K562 (cell line): ENCODE data around the gene AMZ1. TPM values are rescaled to one million over a fixed set of nuclear protein-coding genes. Genes with fewer than 3 reads are reported as not detected.

Source experiments
- ATAC-seq: fragments of 200-7000 bp; cut with Tn5 transposase; 3 replicates; pipeline ENCODE4 v1.9.1; 2020; ENCODE audit warnings: moderate library complexity
- BruUV-seq: library from RNA; stranded (reverse); fragments of 400-500 nt; replicated peaks from 2 replicates; lab custom pipeline; 2021; lab: Mats Ljungman, UMichigan
- CTCF ChIA-PET: fragments of 300-600 bp; formaldehyde crosslinking; extraction: SDS; loops from one replicate; lab custom pipeline; 2021; ENCODE audit warnings: low intra/inter-chr PET ratio; lab: Yijun Ruan, JAX
- POLR2A ChIA-PET: fragments of 300-600, 350-650 bp; sonication (Branson Sonifier 250); formaldehyde crosslinking; extraction: SDS; loops from one replicate; lab custom pipeline; 2021; ENCODE audit warnings: antibody characterized with exemption, inconsistent platforms; lab: Yijun Ruan, JAX
- DNase-seq, 4 experiments: peaks; one replicate each; pipeline versions ENCODE4 v3.0.0 to v3.0.0-alpha.2; 2011 to 2018; ENCODE audit warnings: low spot score in 3 of 4, mixed read lengths in 3 of 4; ENCODE audit errors: extremely low read depth in 1 of 4
- FAIRE-seq: peaks from 2 replicates; lab custom pipeline; 2011; peaks lifted over from hg19 to GRCh38; lab: Jason Lieb, UNC
- H2AFZ ChIP-seq: 2 replicates; pipeline ENCODE4 v1.6.0; 2011; ENCODE audit warnings: low read depth, low read length, control low read depth, inconsistent platforms
- H3K27ac ChIP-seq: fragments of 200-600 bp; 3 replicates; pipeline ENCODE4 v1.8.0; 2011; ENCODE audit warnings: low read depth, mild to moderate bottlenecking, control low read depth, inconsistent platforms, low read length, moderate library complexity, mixed read lengths; ENCODE audit errors: extremely low read depth
- H3K27me3 ChIP-seq, 2 experiments: fragments of 300-600 bp in 1 of 2; 2 replicates in 1 of 2; 3 replicates in 1 of 2; pipeline versions ENCODE4 v1.6.0 to v1.8.0; 2011; ENCODE audit warnings: inconsistent platforms in 2 of 2, low read length in 2 of 2, mild to moderate bottlenecking in 1 of 2, mixed read lengths in 1 of 2, moderate library complexity in 1 of 2; ENCODE audit not compliant: control insufficient read depth in 2 of 2, insufficient read depth in 2 of 2
- H3K36me3 ChIP-seq: fragments of 300-600 bp; 3 replicates; pipeline ENCODE4 v1.8.0; 2011; ENCODE audit warnings: mild to moderate bottlenecking, low read length, inconsistent platforms; ENCODE audit not compliant: control insufficient read depth, insufficient read depth
- H3K4me1 ChIP-seq, 2 experiments: fragments of 200-600 bp in 1 of 2; replicated peaks in 1 of 2; 2 replicates in 1 of 2; 3 replicates in 1 of 2; pipeline versions ENCODE4 v1.5.1 to v1.8.0; 2011; ENCODE audit warnings: inconsistent platforms in 2 of 2, low read length in 2 of 2, mild to moderate bottlenecking in 1 of 2, mixed read lengths in 1 of 2, moderate library complexity in 1 of 2; ENCODE audit not compliant: control insufficient read depth in 2 of 2, insufficient read depth in 2 of 2
- H3K4me2 ChIP-seq: 2 replicates; pipeline ENCODE4 v1.6.1; 2011; ENCODE audit warnings: low read length, control low read depth, inconsistent platforms, mixed read lengths; ENCODE audit not compliant: insufficient read depth
- H3K4me3 ChIP-seq: fragments of 200-600 bp; sonication (generic), shearing (Covaris generic); 2 replicates; pipeline ENCODE4 v1.5.1; 2016; ENCODE audit warnings: control low read depth, inconsistent platforms
- H3K79me2 ChIP-seq: fragments of 200-600 bp; 3 replicates; pipeline ENCODE4 v1.8.0; 2011; ENCODE audit warnings: low read length, inconsistent platforms; ENCODE audit not compliant: control insufficient read depth, insufficient read depth
- H3K9ac ChIP-seq, 2 experiments: 2 replicates each; pipeline versions ENCODE4 v1.6.0 to v1.6.1; 2011; ENCODE audit warnings: low read depth in 2 of 2, low read length in 2 of 2, control low read depth in 1 of 2, inconsistent platforms in 1 of 2, mild to moderate bottlenecking in 1 of 2, mixed read lengths in 1 of 2; ENCODE audit not compliant: insufficient read depth in 1 of 2
- H3K9me1 ChIP-seq: one replicate; pipeline ENCODE4 v1.6.0; 2011; ENCODE audit warnings: inconsistent platforms, mild to moderate bottlenecking, low read length, moderate library complexity; ENCODE audit not compliant: control insufficient read depth, insufficient read depth
- H3K9me3 ChIP-seq: replicated peaks from 2 replicates; pipeline ENCODE4 v1.5.1; 2011; ENCODE audit warnings: low read depth, low read length, inconsistent platforms; ENCODE audit not compliant: control insufficient read depth, insufficient read depth
- H4K20me1 ChIP-seq: replicated peaks from 2 replicates; pipeline ENCODE4 v1.6.1; 2011; ENCODE audit warnings: low read length, inconsistent platforms, mixed read lengths; ENCODE audit not compliant: control insufficient read depth, insufficient read depth
- EGR1 ChIP-seq: fragments of 450-650 bp; conservative IDR thresholded peaks from 2 replicates; pipeline ENCODE4 v1.6.1; 2017; ENCODE audit warnings: mild to moderate bottlenecking
- HMGXB4 ChIP-seq: sonication (generic); formaldehyde crosslinking; IDR thresholded peaks from 2 replicates; pipeline ENCODE4 v1.8.1; 2023; ENCODE audit warnings: mild to moderate bottlenecking, missing genetic modification reagents
- HSF4 ChIP-seq: fragments of 250-450 bp; sonication (Bioruptor Pico); IDR thresholded peaks from 2 replicates; pipeline ENCODE4 v2.1.2; 2022; ENCODE audit warnings: mild to moderate bottlenecking, moderate library complexity, borderline replicate concordance
- NEUROD1 ChIP-seq: fragments of 150-350 bp; IDR thresholded peaks from 2 replicates; pipeline ENCODE4 v1.6.1; 2014; ENCODE audit warnings: borderline replicate concordance, low read length, low read depth; ENCODE audit not compliant: partially characterized antibody
- PHB2 ChIP-seq: fragments of 450-650 bp; IDR thresholded peaks from 2 replicates; pipeline ENCODE4 v1.6.1; 2017; ENCODE audit warnings: low read depth
- PHF8 ChIP-seq: fragments of 200-600 bp; sonication (generic); IDR thresholded peaks from 2 replicates; pipeline ENCODE4 v1.6.1; 2012; ENCODE audit warnings: mixed run types, mild to moderate bottlenecking, inconsistent platforms, low read length, moderate library complexity, borderline replicate concordance
- POLR2G ChIP-seq: fragments of 200-400 bp; formaldehyde crosslinking; IDR thresholded peaks from 2 replicates; pipeline ENCODE4 v1.6.1; 2017; ENCODE audit warnings: low read depth, mild to moderate bottlenecking, antibody characterized with exemption, low read length, moderate library complexity
- VEZF1 ChIP-seq: fragments of 200-800 bp; sonication (Bioruptor generic); IDR thresholded peaks from 2 replicates; pipeline ENCODE4 v1.6.1; 2017; ENCODE audit warnings: missing genetic modification characterization, missing compliant biosample characterization
- ZBTB33 ChIP-seq: sonication (generic); formaldehyde crosslinking; IDR thresholded peaks from 2 replicates; pipeline ENCODE4 v1.8.1; 2023; ENCODE audit warnings: mild to moderate bottlenecking, missing genetic modification reagents
- ZNF12 ChIP-seq: sonication (generic); formaldehyde crosslinking; IDR thresholded peaks from 2 replicates; pipeline ENCODE4 v1.4.0; 2020; ENCODE audit warnings: mild to moderate bottlenecking, missing genetic modification reagents
- ZNF384 ChIP-seq: IDR thresholded peaks from 2 replicates; pipeline ENCODE4 v1.6.1; 2012; ENCODE audit warnings: low read depth, low read length, improper control_type of control experiment
- WGBS: fragments of 100-300 bp; shearing (Covaris generic); methylation state at CpG from one replicate; pipeline ENCODE4 v1.1.6; 2016; ENCODE audit warnings: low coverage, mixed read lengths; ENCODE audit not compliant: insufficient coverage; ENCODE audit errors: missing lambda C conversion rate; 5-methylcytosine and 5-hydroxymethylcytosine counted together
- in situ Hi-C: fragments of 300-500 bp; cut with MboI; formaldehyde crosslinking; loops from 4 replicates; pipeline ENCODE4 v1.15.0; 2018; ENCODE audit warnings: inconsistent platforms, mixed read lengths
- intact Hi-C: fragments of 100-400 bp; cut with micrococcal nuclease; formaldehyde crosslinking; loops from 2 replicates; pipeline ENCODE4 v1.14.2; 2022
- polyA plus RNA-seq, 8 experiments: library from polyadenylated mRNA; depleted of rRNA in 4 of 8; stranded (reverse) in 5 of 8; unstranded in 3 of 8; fragments of >200 nt; fragmentation: Nextera tagmentation in 2 of 8; fragmentation: Illumina TruSeq in 1 of 8; extraction: Ambion mirVana in 2 of 8; extraction: Trizol in 1 of 8; gene quantifications; 2 replicates each; pipeline versions ENCODE4 v1.2.1 to v1.2.3, GENCODE V29; 2011 to 2014; ENCODE audit warnings: inconsistent platforms in 1 of 8, missing spikeins in 1 of 8
- total RNA-seq, 7 experiments: library from RNA; depleted of rRNA in 6 of 7; stranded (reverse); fragments of >200 nt in 6 of 7; fragmentation: Illumina TruSeq in 2 of 7; extraction: Trizol in 2 of 7; gene quantifications; 2 replicates each; pipeline versions ENCODE4 v1.2.1 to v1.2.3, GENCODE V29; 2011 to 2021; ENCODE audit warnings: low replicate concordance in 1 of 7

Gene AMZ1
- total and polyA plus RNA-seq, 9 of the 15 experiments (the other 6 are each of a cell fraction or from before 2014, with no cell fraction given) = not detected

GRCh38 chr7:2665359-2665791 lies 22.6 kb upstream of the AMZ1 start:
- ATAC-seq = no peak
- BruUV-seq = no TSS peak
- no peak for TF ChIP-seq ZNF12 (CRISPR knock-in tag)
- no peak for TF ChIP-seq PHB2
- TF ChIP-seq HSF4 (CRISPR knock-in tag) = no peak
- TF ChIP-seq NEUROD1 = no peak
- TF ChIP-seq EGR1 = peak; percentile 36; the same call in 1 of the 2 replicates
- TF ChIP-seq ZNF384 = no peak
- TF ChIP-seq POLR2G = 0 out of 2 replicates have a peak, but pooled peaks have one; percentile 29
- no peak for TF ChIP-seq HMGXB4 (CRISPR knock-in tag)
- TF ChIP-seq VEZF1 (CRISPR knock-in tag) = no peak
- TF ChIP-seq PHF8 = no peak
- TF ChIP-seq ZBTB33 = peak; percentile 94

More at GRCh38 chr7:2665359-2665791, 22.6 kb upstream of the AMZ1 start:
- FAIRE-seq (no peak), DNase-seq (peak in 2 of 4 experiments; percentile 38)
- H3K4me2 ChIP-seq = no peak overlapping the region
- H4K20me1 ChIP-seq = peaks cover 3% of the 10 kb centered on the region
- H3K9ac ChIP-seq = peak overlapping the region in 1 of 2 experiments; percentile 64; a peak in 1 of 4 replicates
- ChIA-PET CTCF (no interaction called here), POLR2A (interaction anchor here (0.7 kb wide), 1 partner anchor 41 kb away, joined by 3 read pairs; no protein-coding TSS in a partner anchor)
- peaks cover 7 to 28% of the 10 kb centered on the region in 2 experiments; a peak in 3 of 5 replicates for H3K27me3 ChIP-seq
- no peaks in the 10 kb centered on the region for H3K79me2 ChIP-seq
- no peaks in the 10 kb centered on the region for H3K9me3 ChIP-seq
- H3K4me1 ChIP-seq = peaks cover 4 to 55% of the 10 kb centered on the region in 2 experiments
- H3K9me1 ChIP-seq = no peaks in the 10 kb centered on the region
- H2AFZ ChIP-seq = no peak overlapping the region; the same call in 1 of the 2 replicates
- no peak overlapping the region for H3K4me3 ChIP-seq
- no peaks in the 10 kb centered on the region for H3K36me3 ChIP-seq
- in situ Hi-C loops = no loop called here
- intact Hi-C loops = loop anchor here (10.0 kb wide), 1 partner anchor 191 kb away; the partner anchor contains the start of gene GRIFIN
- WGBS = 58% methylated on average over 19 of the region's 33 CpGs
- H3K27ac ChIP-seq = no peak overlapping the region
